ENCODE measurements around the gene PAQR9.

The PAQR9 gene

DNA sequence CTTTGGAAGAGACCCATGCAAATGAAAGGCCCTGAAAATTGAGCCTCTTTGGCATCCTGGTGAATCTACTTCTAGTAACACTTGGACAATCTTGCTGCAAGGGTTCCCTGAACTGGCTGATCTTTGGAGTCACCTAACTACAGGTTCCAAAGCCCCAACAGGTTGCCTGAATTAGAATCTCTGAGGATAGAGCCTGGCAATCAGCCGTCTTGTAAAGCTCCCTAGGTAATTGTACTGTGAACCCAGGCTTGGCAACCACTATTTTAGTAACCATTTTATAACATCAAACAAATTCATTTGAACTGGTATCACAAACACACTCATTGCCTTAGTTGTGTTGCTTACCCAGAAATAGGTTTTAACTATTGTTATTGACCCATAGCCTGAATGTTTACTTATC is 20.1 kb downstream of the PAQR9 start:
- TF ChIP-seq, protein P1, sequence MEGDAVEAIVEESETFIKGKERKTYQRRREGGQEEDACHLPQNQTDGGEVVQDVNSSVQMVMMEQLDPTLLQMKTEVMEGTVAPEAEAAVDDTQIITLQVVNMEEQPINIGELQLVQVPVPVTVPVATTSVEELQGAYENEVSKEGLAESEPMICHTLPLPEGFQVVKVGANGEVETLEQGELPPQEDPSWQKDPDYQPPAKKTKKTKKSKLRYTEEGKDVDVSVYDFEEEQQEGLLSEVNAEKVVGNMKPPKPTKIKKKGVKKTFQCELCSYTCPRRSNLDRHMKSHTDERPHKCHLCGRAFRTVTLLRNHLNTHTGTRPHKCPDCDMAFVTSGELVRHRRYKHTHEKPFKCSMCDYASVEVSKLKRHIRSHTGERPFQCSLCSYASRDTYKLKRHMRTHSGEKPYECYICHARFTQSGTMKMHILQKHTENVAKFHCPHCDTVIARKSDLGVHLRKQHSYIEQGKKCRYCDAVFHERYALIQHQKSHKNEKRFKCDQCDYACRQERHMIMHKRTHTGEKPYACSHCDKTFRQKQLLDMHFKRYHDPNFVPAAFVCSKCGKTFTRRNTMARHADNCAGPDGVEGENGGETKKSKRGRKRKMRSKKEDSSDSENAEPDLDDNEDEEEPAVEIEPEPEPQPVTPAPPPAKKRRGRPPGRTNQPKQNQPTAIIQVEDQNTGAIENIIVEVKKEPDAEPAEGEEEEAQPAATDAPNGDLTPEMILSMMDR (IDR thresholded peaks at IDR 0.05; ENCODE audit: low read depth, low read length) = no peak
- no peak overlapping the region for H3K4me3 ChIP-seq (ENCODE audit: low read depth, low read length)

DNA sequence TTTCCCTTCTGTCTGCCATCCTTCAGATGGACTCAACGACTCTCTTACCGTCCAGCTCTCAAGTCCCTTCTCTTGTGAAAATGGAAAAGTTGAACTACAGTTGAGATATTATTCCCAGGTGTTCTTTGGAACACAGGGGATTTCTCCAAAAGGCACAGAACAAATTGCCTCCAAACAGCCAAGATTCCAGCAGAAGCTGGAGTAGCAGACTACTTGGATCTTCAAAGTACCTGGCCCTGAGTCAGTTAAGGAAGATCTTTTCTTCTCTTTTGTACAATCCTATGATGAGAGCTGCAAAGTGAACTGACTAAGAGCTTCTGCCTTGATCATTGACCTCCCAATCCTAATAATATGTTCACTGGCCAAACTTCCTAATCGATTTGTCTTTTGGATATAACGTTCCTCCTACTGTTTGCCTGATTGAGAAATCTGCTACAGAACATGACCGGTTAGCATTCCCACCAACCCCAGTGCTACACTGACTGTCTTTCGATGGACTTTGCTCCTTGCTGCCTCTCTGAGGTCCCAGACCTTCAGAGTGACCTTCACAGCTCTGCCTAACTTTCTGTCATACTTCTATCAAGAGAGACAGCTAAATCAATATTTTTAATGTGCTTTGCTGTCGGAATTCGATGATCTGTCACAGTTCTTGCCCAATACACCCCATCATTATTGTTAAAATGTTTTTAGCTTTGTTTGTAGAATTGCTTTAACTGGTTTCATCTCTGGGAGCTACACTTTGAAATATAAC is 21.9 kb downstream of the PAQR9 start:
- H3K4me3 ChIP-seq (ENCODE audit: low read depth, low read length) = no peak overlapping the region
- TF ChIP-seq, protein P1 (IDR thresholded peaks at IDR 0.05; ENCODE audit: low read depth, low read length) = no peak

DNA sequence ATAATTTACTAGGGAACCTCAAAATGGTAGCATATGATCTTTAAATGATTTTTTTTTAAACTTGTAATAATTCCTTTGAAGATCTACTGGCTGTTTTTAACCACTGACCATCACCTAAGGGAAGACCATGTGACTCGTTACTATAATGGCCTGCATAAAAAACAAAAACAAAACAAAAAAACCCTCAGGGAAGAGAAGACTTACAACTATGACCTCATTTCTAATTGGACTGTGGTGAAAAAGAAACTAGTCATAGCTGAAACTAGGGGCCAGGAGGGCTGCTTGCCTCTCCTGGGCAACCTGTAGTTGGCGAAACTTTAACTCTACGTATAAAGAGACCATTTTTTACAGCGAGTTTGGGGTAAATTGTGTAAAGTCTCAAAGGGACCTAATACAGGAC is 23.0 kb downstream of the PAQR9 start:
- TF ChIP-seq, protein P1 (IDR thresholded peaks at IDR 0.05; ENCODE audit: low read depth, low read length) = no peak
- H3K4me3 ChIP-seq (ENCODE audit: low read depth, low read length) = no peak overlapping the region

DNA sequence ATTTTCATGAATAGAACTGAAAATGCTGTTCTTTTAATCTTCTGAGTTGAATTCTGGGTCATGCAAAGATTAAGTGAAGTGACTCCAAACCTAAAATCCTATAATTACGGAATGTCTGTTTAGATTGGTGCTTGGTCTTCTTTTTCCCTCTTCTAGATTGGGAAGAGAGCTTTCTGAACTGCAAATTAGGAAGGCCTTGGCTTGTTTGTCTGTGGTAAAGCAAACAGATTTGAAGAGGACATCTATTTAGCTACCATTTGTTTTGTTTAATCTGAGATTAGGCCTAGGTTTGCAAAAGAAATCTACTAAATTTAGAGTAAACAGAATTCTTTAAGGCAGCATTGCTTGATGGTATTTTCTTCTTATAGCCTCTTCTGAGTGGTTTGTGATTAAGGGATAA is 23.5 kb downstream of the PAQR9 start:
- TF ChIP-seq, protein P1 (IDR thresholded peaks at IDR 0.05; ENCODE audit: low read depth, low read length) = no peak

DNA sequence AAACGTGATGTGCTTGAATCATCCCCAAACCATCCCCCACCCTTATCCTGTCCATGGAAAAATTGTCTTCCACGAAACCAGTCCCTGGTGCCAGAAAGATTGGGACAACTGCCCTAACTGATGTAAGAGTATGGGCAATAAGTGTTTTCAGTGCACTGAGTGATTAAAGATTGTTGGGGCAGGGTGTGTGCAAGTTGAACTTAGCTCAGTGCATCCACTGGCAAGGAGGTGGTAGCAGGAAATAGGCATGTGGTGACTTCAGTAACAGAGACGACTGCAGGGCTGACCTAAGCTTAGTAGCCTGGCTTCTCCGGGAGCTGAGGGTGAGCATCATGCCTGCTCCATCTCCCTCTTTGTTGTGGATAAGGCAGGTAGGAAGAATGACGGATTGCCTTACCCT is 27.5 kb downstream of the PAQR9 start:
- no peak overlapping the region for H3K4me3 ChIP-seq (ENCODE audit: low read depth, low read length)
- TF ChIP-seq, protein P1 (IDR thresholded peaks at IDR 0.05; ENCODE audit: low read depth, low read length) = no peak

More for the DNA sequence above, 23.5 kb downstream of the PAQR9 start:
- no peak overlapping the region for H3K4me3 ChIP-seq (ENCODE audit: low read depth, low read length)

DNA sequence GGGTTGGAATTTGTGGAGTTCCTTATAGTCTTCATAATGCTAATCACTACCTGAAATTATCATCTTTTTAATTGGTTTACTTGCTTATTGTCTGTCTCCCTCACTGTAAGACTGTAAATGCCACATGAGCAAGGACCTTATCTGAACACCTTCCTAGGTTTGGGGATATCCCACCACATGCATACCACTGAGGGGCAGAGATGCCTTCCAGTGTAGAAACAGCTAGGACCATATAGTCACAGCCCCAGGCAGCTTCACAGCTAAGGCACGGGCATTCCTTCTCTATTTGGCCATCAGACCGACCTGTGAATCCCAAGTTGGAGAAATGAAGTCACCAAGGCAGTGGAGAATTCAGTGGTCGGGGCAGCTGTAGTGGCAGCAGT is 28.6 kb downstream of the PAQR9 start:
- TF ChIP-seq, protein P1 (IDR thresholded peaks at IDR 0.05; ENCODE audit: low read depth, low read length) = no peak
- H3K4me3 ChIP-seq (ENCODE audit: low read depth, low read length) = no peak overlapping the region

DNA sequence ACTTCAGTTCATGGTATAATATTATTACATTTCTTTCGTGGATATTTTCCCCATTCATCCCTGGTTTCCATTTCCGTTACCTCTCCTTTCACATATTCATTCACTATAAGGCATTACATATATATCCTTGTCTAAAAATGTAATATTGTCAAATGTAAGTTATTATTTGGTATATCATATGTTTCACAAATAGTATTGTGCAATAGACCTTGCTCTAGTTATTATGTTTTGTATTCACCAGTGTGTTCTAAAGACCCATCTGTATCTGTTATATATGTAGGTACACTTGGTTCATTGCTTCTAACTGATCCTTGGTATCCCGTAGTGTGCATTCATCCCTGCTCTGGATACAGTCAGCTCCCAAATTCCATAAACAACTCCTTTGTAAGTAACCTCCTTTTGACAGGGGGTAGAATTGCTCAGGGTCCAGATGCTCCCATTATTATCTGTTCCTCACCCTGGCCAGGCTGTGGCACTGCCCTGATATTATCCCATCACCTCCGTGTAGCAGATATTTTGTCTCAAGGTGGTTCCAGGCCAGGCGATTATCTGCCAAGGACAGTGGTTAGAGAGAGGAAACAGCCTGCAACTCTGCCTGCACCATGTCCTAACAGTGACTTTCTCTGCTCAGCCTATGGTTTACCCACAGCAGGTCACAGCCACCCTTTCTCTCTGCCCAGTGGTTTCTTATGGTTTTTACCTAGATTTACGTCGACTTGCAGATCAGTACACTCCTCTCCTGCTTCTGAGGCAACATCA is 29.2 kb downstream of the PAQR9 start:
- no peak overlapping the region for H3K4me3 ChIP-seq (ENCODE audit: low read depth, low read length)
- TF ChIP-seq, protein P1 (IDR thresholded peaks at IDR 0.05; ENCODE audit: low read depth, low read length) = no peak
